HUES48 (cell line): ENCODE measurements around the gene TWF2.

Source experiments
- H3K27ac ChIP-seq: one replicate; pipeline ENCODE4 v1.7.0; 2013; ENCODE audit warnings: low read depth, low read length, inconsistent platforms
- H3K27me3 ChIP-seq: 2 replicates; pipeline ENCODE4 v1.6.1; 2013; ENCODE audit warnings: mild to moderate bottlenecking, low read length; ENCODE audit not compliant: control insufficient read depth, insufficient read depth
- H3K36me3 ChIP-seq: 2 replicates; pipeline ENCODE4 v1.6.1; 2013; ENCODE audit warnings: low read length; ENCODE audit not compliant: control insufficient read depth, insufficient read depth
- H3K4me1 ChIP-seq: 2 replicates; pipeline ENCODE4 v1.6.1; 2013; ENCODE audit warnings: mild to moderate bottlenecking, low read length; ENCODE audit not compliant: control insufficient read depth, insufficient read depth
- H3K4me3 ChIP-seq: 2 replicates; pipeline ENCODE4 v1.5.1; 2013; ENCODE audit warnings: mild to moderate bottlenecking, low read depth, low read length
- H3K9ac ChIP-seq: 2 replicates; pipeline ENCODE4 v1.6.1; 2013; ENCODE audit warnings: mild to moderate bottlenecking, low read depth, low read length, moderate library complexity
- H3K9me3 ChIP-seq: 2 replicates; pipeline ENCODE4 v1.6.1; 2013; ENCODE audit warnings: low read length; ENCODE audit not compliant: control insufficient read depth, insufficient read depth

Gene TWF2

GRCh38 chr3:52228751-52229291 is 10.1 kb downstream of the TWF2 start:
- Histone ChIP-seq H3K9me3 (no peaks in the 10 kb centered on the region), H3K27ac (no peak overlapping the region), H3K27me3 (no peaks in the 10 kb centered on the region), H3K4me1 (no peaks in the 10 kb centered on the region), H3K9ac (no peak overlapping the region), H3K36me3 (peaks cover 35% of the 10 kb centered on the region), H3K4me3 (no peak overlapping the region)

GRCh38 chr3:52228266-52228665 is 10.7 kb downstream of the TWF2 start:
- Histone ChIP-seq H3K4me3 (no peak overlapping the region), H3K27ac (no peak overlapping the region), H3K36me3 (peaks cover 35% of the 10 kb centered on the region), H3K27me3 (no peaks in the 10 kb centered on the region), H3K4me1 (no peaks in the 10 kb centered on the region), H3K9ac (no peak overlapping the region), H3K9me3 (no peaks in the 10 kb centered on the region)

GRCh38 chr3:52227766-52228165 is 11.2 kb downstream of the TWF2 start:
- Histone ChIP-seq H3K27me3 (no peaks in the 10 kb centered on the region), H3K9ac (no peak overlapping the region), H3K36me3 (peaks cover 35% of the 10 kb centered on the region), H3K4me1 (no peaks in the 10 kb centered on the region), H3K27ac (no peak overlapping the region), H3K9me3 (no peaks in the 10 kb centered on the region), H3K4me3 (no peak overlapping the region)

- no peak overlapping the region for H3K9ac ChIP-seq
- H3K9me3 ChIP-seq, result no peaks in the 10 kb centered on the region
- H3K27ac ChIP-seq, result no peak overlapping the region
- no peaks in the 10 kb centered on the region for H3K4me1 ChIP-seq
- no peaks in the 10 kb centered on the region for H3K27me3 ChIP-seq
- H3K4me3 ChIP-seq, result no peak overlapping the region
- H3K36me3 ChIP-seq, result peaks cover 32% of the 10 kb centered on the region
Observed at GRCh38 chr3:52227117-52227516, 11.8 kb downstream of the TWF2 start.

GRCh38 chr3:52226229-52226817 is 12.6 kb downstream of the TWF2 start:
- no peaks in the 10 kb centered on the region for H3K4me1 ChIP-seq
- H3K9me3 ChIP-seq, result no peaks in the 10 kb centered on the region
- no peak overlapping the region for H3K9ac ChIP-seq
- H3K27ac ChIP-seq, result no peak overlapping the region
- no peaks in the 10 kb centered on the region for H3K27me3 ChIP-seq
- H3K4me3 ChIP-seq, result no peak overlapping the region
- peaks cover 30% of the 10 kb centered on the region for H3K36me3 ChIP-seq

- Histone ChIP-seq H3K9ac (no peak within 1 kb of the TSS), H3K9me3 (no peaks in the 10 kb centered on the region), H3K36me3 (peaks cover 24% of the 10 kb centered on the region), H3K4me1 (0 out of 2 replicates have a peak, but pooled peaks cover under 1% of the 10 kb centered on the region), H3K27ac (no peak within 1 kb of the TSS), H3K4me3 (no peak within 1 kb of the TSS), H3K27me3 (no peaks in the 10 kb centered on the region)
Observed at GRCh38 chr3:52225452-52226228, 13.3 kb downstream of the TWF2 start, which contains the start of gene TLR9. Gene TLR9 (minus strand): TSS chr3:52225645. CDS start chr3:52225529, 116 bp downstream.

- H3K9me3 ChIP-seq, result no peaks in the 10 kb centered on the region
- H3K4me3 ChIP-seq, result no peak overlapping the region
- no peak overlapping the region for H3K9ac ChIP-seq
- peaks cover 4% of the 10 kb centered on the region; the same call in 1 of the 2 replicates for H3K36me3 ChIP-seq
- H3K4me1 ChIP-seq, result 0 out of 2 replicates have a peak, but pooled peaks cover 2% of the 10 kb centered on the region
- H3K27me3 ChIP-seq, result no peaks in the 10 kb centered on the region
- no peak overlapping the region for H3K27ac ChIP-seq
Observed at GRCh38 chr3:52223449-52224408, 15.2 kb downstream of the TWF2 start.

- Histone ChIP-seq H3K27me3 (no peaks in the 10 kb centered on the region), H3K36me3 (no peaks in the 10 kb centered on the region), H3K9me3 (no peaks in the 10 kb centered on the region), H3K9ac (no peak overlapping the region), H3K27ac (no peak overlapping the region), H3K4me1 (0 out of 2 replicates have a peak, but pooled peaks cover 2% of the 10 kb centered on the region), H3K4me3 (no peak overlapping the region)
Observed at GRCh38 chr3:52222319-52223221, 16.4 kb downstream of the TWF2 start.

GRCh38 chr3:52221563-52222318 is 17.2 kb downstream of the TWF2 start:
- H3K36me3 ChIP-seq, result no peaks in the 10 kb centered on the region
- H3K9me3 ChIP-seq, result no peaks in the 10 kb centered on the region
- no peaks in the 10 kb centered on the region for H3K27me3 ChIP-seq
- no peak overlapping the region for H3K27ac ChIP-seq
- H3K4me3 ChIP-seq, result no peak overlapping the region
- 0 out of 2 replicates have a peak, but pooled peaks cover 2% of the 10 kb centered on the region for H3K4me1 ChIP-seq
- H3K9ac ChIP-seq, result no peak overlapping the region
